ENCODE data around the gene MEOX2. TPM values are rescaled to one million over a fixed set of nuclear protein-coding genes. Genes with fewer than 3 reads are reported as not detected.

The MEOX2 gene
- total RNA-seq, 1 experiment from 2014 or later = not detected

- TF ChIP-seq EZH2 (IDR thresholded peaks at IDR 0.05; ENCODE audit: low read length, unreplicated experiment) (no peak), CTCF (conservative IDR thresholded peaks at IDR 0.05; ENCODE audit: low read depth, low read length) (no peak), EZH2phosphoT487 (IDR thresholded peaks at IDR 0.05; ENCODE audit: borderline replicate concordance, low read length) (no peak)
- Histone ChIP-seq H3K4me1 (ENCODE audit: insufficient read depth, low read length) (no peaks in the 10 kb centered on the region), H3K36me3 (ENCODE audit: low read depth, low read length) (no peaks in the 10 kb centered on the region), H3K27me3 (ENCODE audit: low read length) (peaks cover 6% of the 10 kb centered on the region; the same call in 1 of the 2 replicates), H3K27ac (ENCODE audit: low read length) (no peak overlapping the region), H3K4me3 (ENCODE audit: low read length) (no peak overlapping the region), H3K9ac (ENCODE audit: low read length) (no peak overlapping the region), H3K4me2 (ENCODE audit: low read length) (no peak overlapping the region), H3F3A (ENCODE audit: low read length, unreplicated experiment) (no peaks in the 10 kb centered on the region), H3K9me3 (ENCODE audit: low read length) (no peaks in the 10 kb centered on the region), H4K20me1 (ENCODE audit: low read length) (no peaks in the 10 kb centered on the region), H3K79me2 (ENCODE audit: low read length) (no peaks in the 10 kb centered on the region), H2AFZ (ENCODE audit: low read length) (no peak overlapping the region), H3K9me2 (replicated peaks; ENCODE audit: low read length) (no peaks in the 10 kb centered on the region)
- no peak for DNase-seq
- ChIA-PET CTCF (no interaction called here), POLR2A (ENCODE audit: unreplicated experiment) (no interaction called here)
- no peak for ATAC-seq
- BruUV-seq (replicated peaks) = no TSS peak
- intact Hi-C loops (cut with micrococcal nuclease) = no loop called here
Observed at GRCh38 chr7:15688279-15688626, 1.8 kb upstream of the MEOX2 start.

- peaks cover 6% of the 10 kb centered on the region; the same call in 1 of the 2 replicates for H3K27me3 ChIP-seq (ENCODE audit: low read length)
- no TSS peak for BruUV-seq (replicated peaks)
- TF ChIP-seq EZH2 (IDR thresholded peaks at IDR 0.05; ENCODE audit: low read length, unreplicated experiment) (no peak), EZH2phosphoT487 (IDR thresholded peaks at IDR 0.05; ENCODE audit: borderline replicate concordance, low read length) (no peak), CTCF (conservative IDR thresholded peaks at IDR 0.05; ENCODE audit: low read depth, low read length) (no peak)
- no peak overlapping the region for H3K9ac ChIP-seq (ENCODE audit: low read length)
- ATAC-seq (no peak), DNase-seq (no peak)
- ChIA-PET POLR2A (ENCODE audit: unreplicated experiment) (no interaction called here), CTCF (no interaction called here)
- no peaks in the 10 kb centered on the region for H3K36me3 ChIP-seq (ENCODE audit: low read depth, low read length)
- intact Hi-C loops (cut with micrococcal nuclease) = no loop called here
- no peaks in the 10 kb centered on the region for H3K9me3 ChIP-seq (ENCODE audit: low read length)
- no peak overlapping the region for H2AFZ ChIP-seq (ENCODE audit: low read length)
- no peak overlapping the region for H3K27ac ChIP-seq (ENCODE audit: low read length)
- H3F3A ChIP-seq (ENCODE audit: low read length, unreplicated experiment) = no peaks in the 10 kb centered on the region
- no peaks in the 10 kb centered on the region for H3K4me1 ChIP-seq (ENCODE audit: insufficient read depth, low read length)
- H3K79me2 ChIP-seq (ENCODE audit: low read length) = no peaks in the 10 kb centered on the region
- no peaks in the 10 kb centered on the region for H3K9me2 ChIP-seq (replicated peaks; ENCODE audit: low read length)
- H3K4me3 ChIP-seq (ENCODE audit: low read length) = no peak overlapping the region
- H4K20me1 ChIP-seq (ENCODE audit: low read length) = no peaks in the 10 kb centered on the region
- no peak overlapping the region for H3K4me2 ChIP-seq (ENCODE audit: low read length)
Observed at GRCh38 chr7:15687546-15688278, 1.2 kb upstream of the MEOX2 start.

- no peak for DNase-seq
- H4K20me1 ChIP-seq (ENCODE audit: low read length) = no peaks in the 10 kb centered on the region
- TF ChIP-seq EZH2 (IDR thresholded peaks at IDR 0.05; ENCODE audit: low read length, unreplicated experiment) (no peak), CTCF (conservative IDR thresholded peaks at IDR 0.05; ENCODE audit: low read depth, low read length) (no peak), EZH2phosphoT487 (IDR thresholded peaks at IDR 0.05; ENCODE audit: borderline replicate concordance, low read length) (no peak)
- H3K4me1 ChIP-seq (ENCODE audit: insufficient read depth, low read length) = no peaks in the 10 kb centered on the region
- no TSS peak for BruUV-seq (replicated peaks)
- POLR2A ChIA-PET (ENCODE audit: unreplicated experiment) = no interaction called here
- H3K79me2 ChIP-seq (ENCODE audit: low read length) = no peaks in the 10 kb centered on the region
- no peaks in the 10 kb centered on the region for H3K9me2 ChIP-seq (replicated peaks; ENCODE audit: low read length)
- H3F3A ChIP-seq (ENCODE audit: low read length, unreplicated experiment) = no peaks in the 10 kb centered on the region
- no peak overlapping the region for H2AFZ ChIP-seq (ENCODE audit: low read length)
- intact Hi-C loops (cut with micrococcal nuclease) = no loop called here
- peaks cover 6% of the 10 kb centered on the region; the same call in 1 of the 2 replicates for H3K27me3 ChIP-seq (ENCODE audit: low read length)
- no peak overlapping the region for H3K9ac ChIP-seq (ENCODE audit: low read length)
- no peak for ATAC-seq
- H3K36me3 ChIP-seq (ENCODE audit: low read depth, low read length) = no peaks in the 10 kb centered on the region
- CTCF ChIA-PET = no interaction called here
- H3K9me3 ChIP-seq (ENCODE audit: low read length) = no peaks in the 10 kb centered on the region
- H3K4me3 ChIP-seq (ENCODE audit: low read length) = no peak overlapping the region
- H3K27ac ChIP-seq (ENCODE audit: low read length) = no peak overlapping the region
- no peak overlapping the region for H3K4me2 ChIP-seq (ENCODE audit: low read length)
Observed at GRCh38 chr7:15686957-15687545, 568 bp upstream of the MEOX2 start.

All from PC-3 (cell line).